ENCODE data around the gene SCUBE3.

Gene SCUBE3

GRCh38 chr6:35297601-35298481 lies 84.1 kb downstream of the SCUBE3 start, which contains the start of gene DEF6:
Gene DEF6, plus strand, starts transcription at chr6:35297818. Its CDS starts 39 bp downstream, at chr6:35297857.
- DNase-seq (ENCODE audit: low read depth), result peak; percentile 27
- peak within 1 kb of the TSS; percentile 29 for H3K4me3 ChIP-seq (ENCODE audit: control insufficient read depth, low read depth, low read length)

GRCh38 chr6:35298625-35299140 lies 84.9 kb downstream of the SCUBE3 start:
- no peak overlapping the region for H3K4me3 ChIP-seq (ENCODE audit: control insufficient read depth, low read depth, low read length)
- no peak for TF ChIP-seq CTCF (IDR thresholded peaks at IDR 0.05; ENCODE audit: control insufficient read depth, insufficient read depth, low read depth, low read length, missing control alignments)
- no peak for DNase-seq (ENCODE audit: low read depth)

More at GRCh38 chr6:35297601-35298481, 84.1 kb downstream of the SCUBE3 start, which contains the start of gene DEF6:
- peak; percentile 70 for TF ChIP-seq CTCF (IDR thresholded peaks at IDR 0.05; ENCODE audit: control insufficient read depth, insufficient read depth, low read depth, low read length, missing control alignments)

- no peak for DNase-seq (ENCODE audit: low read depth)
- H3K4me3 ChIP-seq (ENCODE audit: control insufficient read depth, low read depth, low read length), result no peak overlapping the region
- TF ChIP-seq CTCF (IDR thresholded peaks at IDR 0.05; ENCODE audit: control insufficient read depth, insufficient read depth, low read depth, low read length, missing control alignments), result no peak
These were observed 85.9 kb downstream of the SCUBE3 start for GRCh38 chr6:35299674-35300073.

- no peak for TF ChIP-seq CTCF (IDR thresholded peaks at IDR 0.05; ENCODE audit: control insufficient read depth, insufficient read depth, low read depth, low read length, missing control alignments)
- DNase-seq (ENCODE audit: low read depth), result no peak
- H3K4me3 ChIP-seq (ENCODE audit: control insufficient read depth, low read depth, low read length), result no peak overlapping the region
These were observed 87.1 kb downstream of the SCUBE3 start for GRCh38 chr6:35300848-35301247.

All from AG09309 (cell line).